Trophoblast cell (in vitro differentiated cells and primary cell): ENCODE data around the gene SPINT2.

ENCODE experiments used
- DNase-seq, 2 donors: peaks; one replicate each; pipeline ENCODE4 v3.0.0-alpha.2; 2016
- H2AFZ ChIP-seq: 2 replicates; pipeline ENCODE4 v1.6.1; 2013; ENCODE audit warnings: low read length, moderate library complexity, mild to moderate bottlenecking; ENCODE audit not compliant: insufficient read depth, poor library complexity
- H2AK5ac ChIP-seq: 2 replicates; pipeline ENCODE4 v1.6.1; 2013; ENCODE audit warnings: mild to moderate bottlenecking, low read length
- H2BK120ac ChIP-seq: 2 replicates; pipeline ENCODE4 v1.6.1; 2013; ENCODE audit warnings: low read length, mild to moderate bottlenecking, moderate library complexity; ENCODE audit not compliant: insufficient read depth, poor library complexity
- H2BK12ac ChIP-seq: 2 replicates; pipeline ENCODE4 v1.6.1; 2013; ENCODE audit warnings: mild to moderate bottlenecking, low read length, moderate library complexity
- H2BK5ac ChIP-seq: 2 replicates; pipeline ENCODE4 v1.6.1; 2013; ENCODE audit warnings: low read length, low read depth, moderate library complexity, mild to moderate bottlenecking; ENCODE audit not compliant: poor library complexity
- H3K14ac ChIP-seq: 2 replicates; pipeline ENCODE4 v1.6.1; 2013; ENCODE audit warnings: mild to moderate bottlenecking, low read length
- H3K18ac ChIP-seq: 2 replicates; pipeline ENCODE4 v1.6.1; 2013; ENCODE audit warnings: mild to moderate bottlenecking, low read length
- H3K23ac ChIP-seq: 2 replicates; pipeline ENCODE4 v1.6.1; 2013; ENCODE audit warnings: low read length
- H3K27ac ChIP-seq: 2 replicates; pipeline ENCODE4 v1.5.1; 2013; ENCODE audit warnings: low read depth, mild to moderate bottlenecking, inconsistent platforms, low read length, moderate library complexity
- H3K27me3 ChIP-seq: 2 replicates; pipeline ENCODE4 v1.6.1; 2013; ENCODE audit warnings: inconsistent platforms, mild to moderate bottlenecking, low read length, moderate library complexity; ENCODE audit not compliant: insufficient read depth
- H3K36me3 ChIP-seq, 2 experiments: 1 replicate in 1 of 2; 2 replicates in 1 of 2; pipeline ENCODE4 v1.6.1; 2013; ENCODE audit warnings: low read length in 2 of 2, mild to moderate bottlenecking in 2 of 2, moderate library complexity in 1 of 2; ENCODE audit not compliant: insufficient read depth in 2 of 2, control insufficient read depth in 1 of 2
- H3K4ac ChIP-seq: 2 replicates; pipeline ENCODE4 v1.6.1; 2013; ENCODE audit warnings: low read depth, mild to moderate bottlenecking, low read length, moderate library complexity
- H3K4me1 ChIP-seq, 2 experiments: 1 replicate in 1 of 2; 2 replicates in 1 of 2; pipeline ENCODE4 v1.6.1; 2013; ENCODE audit warnings: low read length in 2 of 2, mild to moderate bottlenecking in 2 of 2, moderate library complexity in 1 of 2; ENCODE audit not compliant: insufficient read depth in 2 of 2, control insufficient read depth in 1 of 2
- H3K4me2 ChIP-seq: 2 replicates; pipeline ENCODE4 v1.6.1; 2013; ENCODE audit warnings: inconsistent platforms, mild to moderate bottlenecking, low read length, moderate library complexity
- H3K4me3 ChIP-seq: 2 replicates; pipeline ENCODE4 v1.5.1; 2013; ENCODE audit warnings: mild to moderate bottlenecking, low read depth, low read length, inconsistent platforms
- H3K79me1 ChIP-seq: one replicate; pipeline ENCODE4 v1.6.1; 2013; ENCODE audit warnings: low read length
- H3K79me2 ChIP-seq: 2 replicates; pipeline ENCODE4 v1.6.1; 2013; ENCODE audit warnings: low read length, mild to moderate bottlenecking; ENCODE audit not compliant: control insufficient read depth, insufficient read depth, poor library complexity
- H3K9ac ChIP-seq: 2 replicates; pipeline ENCODE4 v1.6.1; 2013; ENCODE audit warnings: mild to moderate bottlenecking, low read length
- H3K9me3 ChIP-seq: 2 replicates; pipeline ENCODE4 v1.6.1; 2013; ENCODE audit warnings: low read depth, mild to moderate bottlenecking, control low read depth, inconsistent platforms, low read length; ENCODE audit not compliant: insufficient read depth
- H4K12ac ChIP-seq: 2 replicates; pipeline ENCODE4 v1.6.1; 2013; ENCODE audit warnings: low read depth, mild to moderate bottlenecking, low read length, moderate library complexity
- H4K8ac ChIP-seq: 2 replicates; pipeline ENCODE4 v1.6.1; 2013; ENCODE audit warnings: low read depth, mild to moderate bottlenecking, low read length, moderate library complexity
- H4K91ac ChIP-seq: one replicate; pipeline ENCODE4 v1.6.1; 2013; ENCODE audit warnings: low read depth, mild to moderate bottlenecking, low read length, moderate library complexity
- WGBS: extraction: QIAGEN DNeasy Blood & Tissue Kit; methylation state at CpG from one replicate; pipeline ENCODE4 v1.1.7; 2013; ENCODE audit warnings: missing lambda C conversion rate; ENCODE audit not compliant: insufficient read length, insufficient coverage; ENCODE audit errors: extremely low coverage; 5-methylcytosine and 5-hydroxymethylcytosine counted together

SPINT2 gene

GRCh38 chr19:38273499-38273898, 9.1 kb downstream of the SPINT2 start:
- Histone ChIP-seq H3K18ac (no peak overlapping the region), H3K79me2 (peaks cover 19% of the 10 kb centered on the region), H3K4ac (peak overlapping the region; percentile 53), H2AK5ac (no peak overlapping the region), H3K9ac (peak overlapping the region; percentile 62), H2BK5ac (no peak overlapping the region), H3K27me3 (no peaks in the 10 kb centered on the region), H3K4me1 (peaks cover 26 to 36% of the 10 kb centered on the region in 2 experiments), H4K8ac (no peak overlapping the region), H3K36me3 (peaks cover 0 to 2% of the 10 kb centered on the region in 2 experiments), H4K12ac (no peak overlapping the region), H3K27ac (no peak overlapping the region), H2BK120ac (no peak overlapping the region), H3K14ac (no peak overlapping the region), H3K9me3 (no peaks in the 10 kb centered on the region), H3K23ac (no peak overlapping the region), H2AFZ (no peak overlapping the region), H4K91ac (no peak overlapping the region), H3K4me2 (no peak overlapping the region), H3K4me3 (no peak overlapping the region), H2BK12ac (no peak overlapping the region), H3K79me1 (peaks cover 9% of the 10 kb centered on the region)
- no CpG with 5 or more reads among the region's 2 CpGs for WGBS
- no peak for DNase-seq

- Histone ChIP-seq H3K27me3 (no peaks in the 10 kb centered on the region), H2AK5ac (peak overlapping the region; percentile 75), H3K79me2 (peaks cover 17% of the 10 kb centered on the region), H3K27ac (no peak overlapping the region), H3K79me1 (peaks cover 11% of the 10 kb centered on the region), H3K4me1 (peaks cover 26 to 35% of the 10 kb centered on the region in 2 experiments), H3K36me3 (peaks cover 0 to 2% of the 10 kb centered on the region in 2 experiments), H2BK5ac (peak overlapping the region; percentile 14), H3K14ac (no peak overlapping the region), H4K8ac (no peak overlapping the region), H2BK12ac (peak overlapping the region; percentile 87), H3K4me2 (no peak overlapping the region), H3K23ac (no peak overlapping the region), H4K91ac (no peak overlapping the region), H3K4ac (peak overlapping the region; percentile 86), H4K12ac (no peak overlapping the region), H3K9ac (no peak overlapping the region), H2AFZ (no peak overlapping the region), H3K4me3 (no peak overlapping the region), H3K18ac (peak overlapping the region; percentile 37), H2BK120ac (peak overlapping the region; percentile 36), H3K9me3 (no peaks in the 10 kb centered on the region)
- DNase-seq = no peak
- no CpG with 5 or more reads among the region's 9 CpGs for WGBS
Observed at GRCh38 chr19:38274739-38275138, 10.4 kb downstream of the SPINT2 start.

DNA sequence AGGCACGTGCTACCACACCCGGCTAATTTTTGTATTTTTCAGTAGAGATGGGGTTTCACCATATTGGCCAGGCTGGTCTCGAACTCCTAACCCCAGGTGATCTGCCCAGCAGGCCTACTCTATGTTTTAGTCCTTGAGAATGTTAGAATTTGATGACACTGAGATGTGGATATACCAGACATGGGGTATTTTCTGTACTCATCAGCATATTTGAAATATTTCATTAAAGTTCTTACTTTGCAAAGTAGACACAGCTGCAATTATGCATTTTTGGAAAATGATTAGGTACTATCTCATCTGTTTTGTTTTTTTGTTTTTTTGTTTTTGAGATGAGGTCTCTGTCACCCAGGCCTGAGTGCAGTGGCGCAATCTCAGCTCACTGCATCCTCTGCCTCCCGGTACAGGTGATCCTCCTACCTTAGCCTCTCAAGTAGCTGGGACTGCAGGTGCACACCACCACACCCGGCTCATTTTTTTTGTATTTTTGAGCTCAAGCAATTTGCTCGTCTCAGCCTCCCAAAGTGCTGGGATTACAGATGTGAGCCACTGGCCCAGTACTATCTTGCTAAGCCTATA, 12.7 kb downstream of the SPINT2 start:
- no peaks in the 10 kb centered on the region for H3K27me3 ChIP-seq
- H2BK12ac ChIP-seq = peak overlapping the region; percentile 48
- H3K4ac ChIP-seq = peak overlapping the region; percentile 52
- H3K79me2 ChIP-seq = peaks cover 23% of the 10 kb centered on the region
- H3K4me2 ChIP-seq = peak overlapping the region; percentile 49
- peaks cover 9 to 10% of the 10 kb centered on the region in 2 experiments for H3K36me3 ChIP-seq
- no peaks in the 10 kb centered on the region for H3K9me3 ChIP-seq
- peak overlapping the region; percentile 53 for H2AK5ac ChIP-seq
- no peak overlapping the region for H4K12ac ChIP-seq
- H4K91ac ChIP-seq = peak overlapping the region; percentile 35
- peaks cover 11% of the 10 kb centered on the region for H3K79me1 ChIP-seq
- no peak overlapping the region for H3K23ac ChIP-seq
- H4K8ac ChIP-seq = peak overlapping the region; percentile 29
- no peak overlapping the region for H3K9ac ChIP-seq
- no CpG with 5 or more reads among the region's 7 CpGs for WGBS
- peaks cover 22 to 35% of the 10 kb centered on the region in 2 experiments for H3K4me1 ChIP-seq
- H2BK120ac ChIP-seq = peak overlapping the region; percentile 60
- peak overlapping the region; percentile 97 for H3K27ac ChIP-seq
- H2BK5ac ChIP-seq = peak overlapping the region; percentile 72
- H3K18ac ChIP-seq = no peak overlapping the region
- H2AFZ ChIP-seq = no peak overlapping the region
- H3K4me3 ChIP-seq = no peak overlapping the region
- DNase-seq = peak; percentile 76 to 89
- H3K14ac ChIP-seq = no peak overlapping the region

DNA sequence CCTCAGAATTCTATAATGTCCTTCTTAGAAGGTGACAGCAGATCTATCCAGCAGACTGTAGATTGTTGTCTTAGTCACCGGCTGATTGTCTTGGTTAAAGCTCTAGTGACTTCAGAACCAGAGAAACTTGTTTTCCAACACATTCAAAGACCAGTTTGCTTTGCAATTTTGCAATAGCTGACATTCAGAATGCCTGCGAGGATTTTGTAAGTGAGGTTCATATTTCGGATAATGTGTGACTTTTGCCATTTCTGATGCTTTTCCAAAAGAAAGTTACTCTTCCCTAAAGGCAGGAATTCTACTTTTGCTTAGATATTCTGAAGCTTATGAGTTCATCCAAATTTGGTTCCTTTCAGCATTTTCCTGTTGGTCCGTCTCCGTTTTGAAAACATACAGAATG, 13.2 kb downstream of the SPINT2 start:
- no peak overlapping the region for H3K9ac ChIP-seq
- H3K79me1 ChIP-seq = peaks cover 12% of the 10 kb centered on the region
- H3K36me3 ChIP-seq = peaks cover 9 to 10% of the 10 kb centered on the region in 2 experiments
- peaks cover 27% of the 10 kb centered on the region for H3K79me2 ChIP-seq
- H4K12ac ChIP-seq = no peak overlapping the region
- H3K23ac ChIP-seq = no peak overlapping the region
- H4K8ac ChIP-seq = no peak overlapping the region
- DNase-seq = peak; percentile 79 to 98
- H2BK120ac ChIP-seq = no peak overlapping the region
- H3K9me3 ChIP-seq = no peaks in the 10 kb centered on the region
- no peak overlapping the region for H2AK5ac ChIP-seq
- H3K14ac ChIP-seq = no peak overlapping the region
- H4K91ac ChIP-seq = no peak overlapping the region
- H3K4me1 ChIP-seq = peaks cover 23 to 39% of the 10 kb centered on the region in 2 experiments
- H2AFZ ChIP-seq = no peak overlapping the region
- no peak overlapping the region for H3K4ac ChIP-seq
- no CpG with 5 or more reads among the region's 5 CpGs for WGBS
- H3K27ac ChIP-seq = peak overlapping the region; percentile 97
- no peak overlapping the region for H3K4me3 ChIP-seq
- H2BK12ac ChIP-seq = no peak overlapping the region
- peak overlapping the region; percentile 72 for H2BK5ac ChIP-seq
- H3K27me3 ChIP-seq = no peaks in the 10 kb centered on the region
- H3K18ac ChIP-seq = no peak overlapping the region
- H3K4me2 ChIP-seq = peak overlapping the region; percentile 49
